GM12878 (cell line): Measurements from ENCODE around the gene ADAMTSL2.

Experiments used
- CEBPB ChIP-seq, 2 experiments: fragments of 150-350 bp in 1 of 2; IDR thresholded peaks; 2 replicates each; pipeline ENCODE4 v1.6.1; 2012 to 2014; ENCODE audit warnings: low read depth in 2 of 2, low read length in 2 of 2, borderline replicate concordance in 1 of 2, inconsistent platforms in 1 of 2
- EP300 ChIP-seq, 2 experiments: fragments of 150-350 bp in 1 of 2; IDR thresholded peaks; 2 replicates each; pipeline ENCODE4 v1.6.1; 2011 to 2012; ENCODE audit warnings: low read depth in 2 of 2, low read length in 2 of 2, borderline replicate concordance in 1 of 2, improper control_type of control experiment in 1 of 2, inconsistent platforms in 1 of 2; ENCODE audit not compliant: control insufficient read depth in 1 of 2
- EZH2 ChIP-seq: IDR thresholded peaks from 2 replicates; pipeline ENCODE4 v1.6.1; 2012; ENCODE audit warnings: low read depth, mild to moderate bottlenecking, control low read depth, inconsistent platforms, low read length, borderline replicate concordance; ENCODE audit not compliant: control insufficient read depth
- FOS ChIP-seq: IDR thresholded peaks from 3 replicates; pipeline ENCODE4 v1.6.1; 2011; ENCODE audit warnings: borderline replicate concordance; ENCODE audit not compliant: insufficient read length; ENCODE audit errors: extremely low read depth
- POLR2A ChIP-seq: IDR thresholded peaks from 2 replicates; pipeline ENCODE4 v1.6.1; 2011; ENCODE audit warnings: low read depth, mild to moderate bottlenecking, low read length
- POLR2AphosphoS5 ChIP-seq: IDR thresholded peaks from 2 replicates; pipeline ENCODE4 v1.6.1; 2011; ENCODE audit warnings: mild to moderate bottlenecking, low read length, inconsistent platforms
- SPI1 ChIP-seq: IDR thresholded peaks from 2 replicates; pipeline ENCODE4 v1.6.1; 2011; ENCODE audit warnings: low read depth, mild to moderate bottlenecking, low read length, moderate library complexity, borderline replicate concordance; ENCODE audit not compliant: insufficient read depth

GRCh38 chr9:133575186-133576030 lies 40.9 kb downstream of the ADAMTSL2 start:
- TF ChIP-seq FOS: no peak
- TF ChIP-seq POLR2A: no peak
- no peak for TF ChIP-seq POLR2AphosphoS5
- no peak for TF ChIP-seq EZH2
- TF ChIP-seq SPI1: no peak
- no peak for TF ChIP-seq EP300 (IDR thresholded peaks at IDR 0.05; ENCODE audit: borderline replicate concordance in 1 of 2, control insufficient read depth in 1 of 2, low read depth in 2 of 2, low read length in 2 of 2)
- no peak for TF ChIP-seq CEBPB (IDR thresholded peaks at IDR 0.05; ENCODE audit: borderline replicate concordance in 1 of 2, low read depth in 2 of 2, low read length in 2 of 2)
